Activated CD4-positive, alpha-beta T cell treated with anti-CD3 and anti-CD28 coated beads for 36 hours (primary cell): Measurements from ENCODE around the gene RPS8. TPM values are rescaled to one million over a fixed set of nuclear protein-coding genes. Genes with fewer than 3 reads are reported as not detected.
"Not testable (repeated sequence)": the region's sequence is repeated elsewhere in the genome, so short reads cannot be mapped to it uniquely, and the experiment has no call there.

Experiments
- ATAC-seq: fragments of 200-7000 bp; cut with Tn5 transposase; one replicate; pipeline ENCODE4 v1.10.0; 2021; ENCODE audit warnings: mild to moderate bottlenecking, moderate library complexity
- CTCF ChIA-PET: fragments of 350-600 bp; sonication (Branson Sonifier 250); formaldehyde crosslinking; loops from one replicate; lab custom pipeline; 2021; ENCODE audit warnings: antibody characterized with exemption; lab: Charles Lee
- POLR2A ChIA-PET: fragments of 350-600 bp; sonication (Branson Sonifier 250); formaldehyde crosslinking; loops from one replicate; lab custom pipeline; 2021; ENCODE audit warnings: antibody characterized with exemption, inconsistent platforms; lab: Charles Lee
- DNase-seq: peaks from one replicate; pipeline ENCODE4 v3.0.0-alpha.2; 2020
- H3K27ac Mint-ChIP-seq: one replicate; pipeline ENCODE4 v1.8.0; 2021; ENCODE audit warnings: mixed read lengths
- H3K27me3 Mint-ChIP-seq: one replicate; pipeline ENCODE4 v1.8.0; 2021; ENCODE audit warnings: mixed read lengths
- H3K36me3 Mint-ChIP-seq: one replicate; pipeline ENCODE4 v1.8.0; 2021; ENCODE audit warnings: low read depth, mixed read lengths
- H3K4me1 Mint-ChIP-seq: one replicate; pipeline ENCODE4 v1.8.0; 2021; ENCODE audit warnings: mixed read lengths
- H3K4me3 Mint-ChIP-seq: one replicate; pipeline ENCODE4 v1.8.0; 2021; ENCODE audit warnings: mild to moderate bottlenecking, moderate library complexity, mixed read lengths
- H3K9me3 Mint-ChIP-seq: one replicate; pipeline ENCODE4 v1.8.0; 2021; ENCODE audit warnings: low read depth, mixed read lengths
- intact Hi-C, 2 experiments: fragments of 100-400 bp; cut with DNase I in 1 of 2; cut with micrococcal nuclease in 1 of 2; formaldehyde crosslinking; loops; one replicate each; pipeline versions ENCODE4 v1.14.2 to v1.15.1; 2022 to 2024; cut with DNase I, micrococcal nuclease
- total RNA-seq, 2 experiments: library from RNA; stranded (reverse); gene quantifications; one replicate each; pipeline ENCODE4 v1.2.3, GENCODE V29; 2021

RPS8 gene
- total RNA-seq, 2 experiments from 2014 or later, result 3,005 to 3,275 TPM

DNA sequence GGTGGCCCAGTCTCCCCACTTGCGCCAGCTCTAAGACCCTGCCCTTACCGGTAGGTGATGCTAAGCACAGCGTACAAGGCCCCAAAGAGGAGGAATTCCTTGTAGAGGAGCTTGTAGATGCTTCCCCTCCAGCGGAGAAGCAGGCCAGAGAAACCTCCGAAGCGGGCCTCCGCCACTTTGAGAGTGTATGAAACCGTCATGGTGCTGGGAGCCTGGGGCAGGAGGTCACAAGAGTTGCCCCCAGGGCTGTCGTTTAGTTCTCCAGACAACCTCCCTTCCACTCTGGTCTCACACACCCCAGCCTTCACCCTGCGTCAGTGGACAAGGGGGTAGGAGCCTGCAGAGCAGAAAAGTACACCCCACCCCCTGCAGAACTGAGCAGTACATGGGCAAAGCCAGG is 12.2 kb downstream of the RPS8 start:
- Mint-ChIP-seq H3K9me3 (no peaks in the 10 kb centered on the region), H3K4me3 (no peak overlapping the region), H3K36me3 (peaks cover 6% of the 10 kb centered on the region), H3K27ac (no peak overlapping the region), H3K4me1 (peaks cover 29% of the 10 kb centered on the region), H3K27me3 (no peaks in the 10 kb centered on the region)
- intact Hi-C loops, result loop anchor here in 1 of 2 experiments (5.0 kb wide), 1 partner anchor 225 kb away; the partner anchor contains the start of genes HECTD3 and UROD
- no peak for ATAC-seq
- DNase-seq, result no peak
- ChIA-PET CTCF (interaction anchor here (0.6 to 2.3 kb wide), 8 partner anchors 9 to 552 kb away, joined by 3 to 13 read pairs (median 4); partner anchors contain the start of gene RPS8), POLR2A (interaction anchor here (0.6 to 3.2 kb wide), 6 partner anchors 12 to 760 kb away, joined by 3 to 29 read pairs (median 8); partner anchors contain the start of genes PLK3 and RPS8)

DNA sequence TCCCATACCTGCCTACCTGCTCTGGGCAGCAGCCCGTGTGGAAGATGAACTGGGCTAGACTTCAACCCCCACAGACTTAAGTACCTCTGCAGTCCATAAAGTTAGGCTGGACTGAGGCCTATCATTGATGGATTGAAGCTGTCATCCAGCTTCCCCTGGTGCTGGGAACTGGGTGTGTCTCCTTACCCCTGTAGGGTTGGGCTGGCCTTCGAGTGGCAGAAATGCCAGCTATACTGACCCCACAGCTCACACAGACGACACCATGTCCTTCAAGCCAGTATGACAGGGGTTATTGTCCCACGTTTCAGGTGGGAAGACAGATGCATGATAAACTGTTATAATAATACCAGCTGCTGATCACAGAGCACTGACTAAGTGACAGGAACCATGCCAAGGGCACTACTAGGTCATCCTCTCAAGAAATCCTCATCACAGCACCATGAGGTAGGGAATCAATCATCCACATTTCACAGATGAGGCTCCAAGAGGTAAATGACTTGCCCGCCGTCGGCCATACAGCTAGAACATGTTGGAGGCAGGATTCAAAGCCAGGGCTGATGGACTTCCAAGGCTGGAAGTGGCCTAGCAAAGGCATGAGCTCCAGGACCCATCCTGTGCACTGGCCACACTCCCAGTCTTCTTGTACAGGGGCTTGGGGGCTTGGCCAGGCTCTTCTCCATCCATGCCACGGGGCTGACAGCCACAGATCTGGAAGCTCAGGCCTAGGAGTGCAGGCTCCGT is 12.9 kb downstream of the RPS8 start, which contains the start of gene BEST4:
BEST4 (minus strand) TSS at position 51 of the 741 bp plus-strand sequence. CDS start 465 bp downstream, outside the sequence.
- no peaks in the 10 kb centered on the region for H3K27me3 Mint-ChIP-seq
- H3K4me3 Mint-ChIP-seq, result no peak within 1 kb of the TSS
- CTCF ChIA-PET, result interaction anchor here (0.6 to 1.3 kb wide), 6 partner anchors 8 to 705 kb away, joined by 3 to 4 read pairs (median 3); partner anchors contain the start of gene PLK3
- peaks cover 1% of the 10 kb centered on the region for H3K36me3 Mint-ChIP-seq
- POLR2A ChIA-PET, result interaction anchor here (0.6 to 3.2 kb wide), 7 partner anchors 12 to 760 kb away, joined by 3 to 29 read pairs (median 5); partner anchors contain the start of genes DYNLT4, PLK3 and RNU5D-1
- DNase-seq (no peak), ATAC-seq (no peak)
- intact Hi-C loops, result loop anchor here in 1 of 2 experiments (5.0 kb wide), 1 partner anchor 224 kb away; the partner anchor contains the start of genes HECTD3 and UROD
- no peak within 1 kb of the TSS for H3K27ac Mint-ChIP-seq
- no peaks in the 10 kb centered on the region for H3K9me3 Mint-ChIP-seq
- peaks cover 27% of the 10 kb centered on the region for H3K4me1 Mint-ChIP-seq

DNA sequence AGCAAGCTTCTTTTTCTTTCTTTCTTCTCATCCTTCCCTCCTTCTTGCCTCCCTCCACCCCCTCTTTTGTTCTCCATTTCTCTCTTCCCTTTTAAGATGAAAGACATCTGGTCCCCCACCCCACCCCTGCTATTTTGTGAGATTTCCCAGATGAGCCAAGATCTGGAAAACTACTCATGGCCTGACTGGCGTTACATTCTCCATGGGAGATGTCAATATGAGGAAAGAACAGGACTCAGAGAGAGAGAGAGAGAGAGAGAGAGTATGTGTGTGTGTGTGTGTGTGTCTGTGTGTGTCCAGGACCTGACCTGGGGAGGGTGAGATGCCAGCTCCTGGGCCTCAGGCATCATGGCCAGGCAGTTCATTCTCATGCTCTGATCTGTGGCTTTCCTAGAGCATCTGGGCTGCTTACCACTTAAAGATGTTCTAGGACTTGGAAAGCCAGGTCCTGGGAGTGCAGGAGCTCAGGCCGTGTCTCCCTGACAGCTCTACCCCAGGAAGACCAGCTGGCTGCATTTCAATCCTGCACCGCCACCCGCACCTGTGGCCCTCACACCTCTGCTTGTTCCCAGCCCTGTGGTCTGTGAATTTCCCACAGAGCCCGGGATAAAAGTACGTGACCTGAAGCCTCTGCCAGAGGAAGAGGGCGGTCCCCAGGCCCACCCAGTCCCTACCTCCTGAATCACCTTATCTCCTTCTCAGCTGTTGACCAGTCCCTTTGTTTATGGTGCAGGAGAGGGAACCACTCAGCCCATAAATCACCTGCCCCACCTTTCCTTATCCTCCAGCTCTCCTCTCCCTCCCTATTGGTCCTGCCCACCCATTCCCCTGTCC is 15.8 kb downstream of the RPS8 start:
- no peak overlapping the region for H3K4me3 Mint-ChIP-seq
- ATAC-seq, result no peak
- CTCF ChIA-PET, result interaction anchor here (1.8 to 3.0 kb wide), 6 partner anchors 8 to 62 kb away, joined by 5 to 9 read pairs (median 6); partner anchors contain the start of genes PLK3 and RNU5D-1
- H3K9me3 Mint-ChIP-seq, result no peaks in the 10 kb centered on the region
- no peaks in the 10 kb centered on the region for H3K27me3 Mint-ChIP-seq
- no peak for DNase-seq
- intact Hi-C loops, result no loop called here
- no peak overlapping the region for H3K27ac Mint-ChIP-seq
- no peaks in the 10 kb centered on the region for H3K36me3 Mint-ChIP-seq
- H3K4me1 Mint-ChIP-seq, result peaks cover 5% of the 10 kb centered on the region
- POLR2A ChIA-PET, result interaction anchor here (0.6 to 2.6 kb wide), 8 partner anchors 9 to 760 kb away, joined by 3 to 18 read pairs (median 4); partner anchors contain the start of genes PLK3 and RPS8

DNA sequence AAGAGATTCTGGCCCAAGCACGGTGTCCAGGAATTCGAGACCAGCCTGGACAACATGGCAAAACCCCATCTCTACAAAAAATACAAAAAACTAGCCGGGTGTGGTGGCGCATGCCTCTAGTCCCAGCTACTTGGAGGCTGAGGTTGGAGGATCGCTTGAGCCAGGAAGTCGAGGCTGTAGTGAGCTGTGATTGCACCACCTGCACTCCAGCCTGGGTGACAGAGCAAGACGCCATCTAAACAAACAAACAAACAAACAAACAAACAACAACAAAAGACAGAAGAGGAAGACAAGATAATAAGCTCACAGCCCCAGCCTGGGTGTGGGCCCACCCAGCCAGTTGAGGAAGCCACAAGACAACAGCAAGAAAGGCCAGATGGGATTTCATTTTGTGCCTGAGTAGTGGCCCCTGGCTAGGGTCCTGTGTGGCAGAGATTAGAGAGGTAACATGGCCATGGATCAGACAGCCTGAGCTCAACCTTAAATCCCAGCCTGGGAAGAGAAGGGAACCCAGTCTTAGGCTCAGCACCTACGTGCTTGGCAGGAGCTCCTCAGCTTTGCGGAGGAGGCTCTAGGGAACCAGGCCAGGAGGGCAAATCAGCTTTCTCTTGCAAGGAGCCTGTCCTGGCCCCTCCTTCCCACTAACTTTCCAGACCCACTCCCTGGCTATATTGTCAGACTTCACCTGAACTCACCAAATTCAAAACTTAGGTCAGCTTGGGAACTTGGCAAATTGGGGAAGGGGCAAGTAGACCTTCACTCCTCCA is 17.6 kb downstream of the RPS8 start:
- POLR2A ChIA-PET, result interaction anchor here (0.6 to 2.8 kb wide), 8 partner anchors 10 to 218 kb away, joined by 3 to 18 read pairs (median 4); partner anchors contain the start of genes BTBD19 and HECTD3
- no peaks in the 10 kb centered on the region for H3K4me1 Mint-ChIP-seq
- no peaks in the 10 kb centered on the region for H3K27me3 Mint-ChIP-seq
- CTCF ChIA-PET, result interaction anchor here (0.5 to 1.8 kb wide), 11 partner anchors 9 to 220 kb away, joined by 3 to 8 read pairs (median 4); partner anchors contain the start of gene UROD
- H3K36me3 Mint-ChIP-seq, result no peaks in the 10 kb centered on the region
- no peak overlapping the region for H3K4me3 Mint-ChIP-seq
- no peaks in the 10 kb centered on the region for H3K9me3 Mint-ChIP-seq
- no peak for ATAC-seq
- intact Hi-C loops, result no loop called here
- peak; percentile 4 for DNase-seq
- no peak overlapping the region for H3K27ac Mint-ChIP-seq

DNA sequence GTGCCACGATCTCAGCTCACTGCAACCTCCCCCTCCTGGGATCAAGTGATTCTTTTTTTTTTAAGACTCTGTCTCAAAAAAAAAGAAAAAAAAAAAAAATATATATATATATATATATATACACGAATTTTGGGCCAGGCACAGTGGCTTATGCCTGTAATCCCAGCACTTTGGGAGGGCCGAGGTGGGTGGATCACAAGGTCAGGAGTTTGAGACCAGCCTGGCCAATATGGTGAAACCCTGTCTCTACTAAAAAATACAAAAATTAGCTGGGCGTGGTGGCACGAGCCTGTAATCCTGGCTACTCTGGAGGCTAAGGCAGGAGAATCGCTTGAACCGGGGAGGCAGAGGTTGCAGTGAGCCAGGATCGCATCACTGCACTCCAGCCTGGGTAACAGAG is 22.5 kb downstream of the RPS8 start:
- ATAC-seq, H3K4me3 Mint-ChIP-seq, H3K9me3 Mint-ChIP-seq, H3K27me3 Mint-ChIP-seq, intact Hi-C loops: not testable (repeated sequence)
- DNase-seq, result peak; percentile 7
- peaks cover 22% of the 10 kb centered on the region for H3K36me3 Mint-ChIP-seq
- CTCF ChIA-PET, result interaction anchor here (0.8 to 1.6 kb wide), 4 partner anchors 10 to 16 kb away, joined by 3 to 7 read pairs (median 3); partner anchors contain the start of gene BEST4
- POLR2A ChIA-PET, result interaction anchor here (0.9 to 5.1 kb wide), 2 partner anchors 22 to 506 kb away, joined by 9 to 186 read pairs; no protein-coding TSS in a partner anchor
- H3K4me1 Mint-ChIP-seq, result peaks cover 22% of the 10 kb centered on the region
- H3K27ac Mint-ChIP-seq, result peak overlapping the region; percentile 42

DNA sequence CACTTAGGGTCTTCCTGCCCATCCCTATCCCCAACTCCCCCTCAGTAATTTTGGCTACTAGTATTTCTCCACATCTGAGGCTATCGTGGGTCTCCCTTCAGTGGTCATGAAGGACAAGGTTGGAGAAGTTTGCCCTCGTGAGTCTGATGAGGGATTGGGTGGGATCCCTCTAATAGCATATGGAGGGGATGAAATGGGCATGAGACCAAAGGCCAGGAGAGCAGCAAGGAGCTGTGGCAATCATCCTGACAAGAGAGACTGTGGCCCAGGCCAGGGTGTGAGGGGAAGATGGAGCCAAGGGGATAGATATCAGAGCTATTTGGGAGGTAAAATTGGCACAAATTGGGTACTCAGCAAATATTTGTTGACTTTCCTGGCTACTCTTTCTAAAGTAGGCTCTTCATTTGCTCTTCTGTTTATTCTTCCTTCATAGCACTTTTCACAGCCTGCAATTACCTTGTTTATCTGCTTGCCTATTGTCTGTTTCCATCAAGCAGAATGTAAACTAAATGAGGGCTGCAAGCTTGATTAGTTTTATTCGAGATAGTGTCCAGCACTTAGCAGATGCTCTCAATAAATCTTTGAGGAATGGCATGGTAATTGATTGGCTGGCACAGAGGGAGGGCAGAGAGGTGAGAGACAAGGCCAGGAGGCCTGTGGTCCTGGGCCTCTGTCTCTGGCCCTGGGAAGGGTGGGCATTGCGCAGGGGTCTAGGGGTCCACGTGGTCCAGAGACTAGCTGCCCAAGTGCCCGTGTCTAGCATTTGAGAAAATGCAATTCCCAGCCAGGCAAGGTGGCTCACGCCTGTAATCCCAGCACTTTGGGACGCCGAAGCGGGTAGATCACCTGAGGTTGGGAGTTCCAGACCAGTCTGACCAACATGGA is 23.4 kb downstream of the RPS8 start:
- intact Hi-C loops, result no loop called here
- Mint-ChIP-seq H3K36me3 (peaks cover 30% of the 10 kb centered on the region), H3K27ac (peak overlapping the region; percentile 100), H3K27me3 (no peaks in the 10 kb centered on the region), H3K9me3 (no peaks in the 10 kb centered on the region), H3K4me1 (peaks cover 29% of the 10 kb centered on the region), H3K4me3 (peak overlapping the region; percentile 87)
- ChIA-PET CTCF (interaction anchor here (0.6 to 2.3 kb wide), 10 partner anchors 9 to 142 kb away, joined by 3 to 22 read pairs (median 3); partner anchors contain the start of genes BEST4, BTBD19 and RNU5D-1), POLR2A (interaction anchor here (0.8 to 5.1 kb wide), 4 partner anchors 11 to 23 kb away, joined by 3 to 186 read pairs (median 22); partner anchors contain the start of gene RPS8)
- DNase-seq (peak; percentile 5), ATAC-seq (no peak)

DNA sequence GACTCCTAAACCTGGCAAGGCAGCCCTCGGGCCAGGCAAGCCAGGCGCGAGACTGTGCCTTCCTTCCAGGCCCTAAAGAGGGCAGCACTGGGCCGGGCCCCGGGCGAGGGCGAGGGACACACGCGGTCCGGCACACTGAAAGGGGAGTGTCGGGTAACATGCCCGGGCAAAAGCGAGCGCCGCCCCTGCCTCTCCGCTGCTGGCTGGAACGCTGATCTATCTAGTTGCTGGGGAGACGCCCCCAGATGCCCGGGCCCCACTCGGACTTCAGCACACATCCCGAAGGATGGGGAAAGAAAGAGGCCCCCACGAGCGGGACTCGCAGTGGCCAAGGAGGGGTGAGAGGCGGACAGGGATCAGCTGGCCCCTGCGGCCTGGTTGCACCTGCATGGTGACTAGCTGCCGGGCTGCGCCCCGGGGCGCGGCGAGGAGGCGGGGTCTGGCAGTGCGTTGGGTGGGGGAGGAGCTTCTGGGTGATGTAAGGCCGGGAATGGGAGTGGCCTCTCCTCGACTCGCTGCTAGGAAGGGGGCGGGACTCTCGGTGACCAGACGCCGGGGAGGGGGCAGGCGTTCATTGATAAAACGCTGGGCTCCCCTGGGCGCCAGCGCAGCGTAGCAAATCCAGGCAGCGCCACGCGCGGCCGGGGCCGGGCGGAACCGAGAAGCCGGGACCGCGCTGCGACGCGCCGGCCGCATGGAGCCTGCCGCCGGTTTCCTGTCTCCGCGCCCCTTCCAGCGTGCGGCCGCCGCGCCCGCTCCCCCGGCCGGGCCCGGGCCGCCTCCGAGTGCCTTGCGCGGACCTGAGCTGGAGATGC is 24.6 kb downstream of the RPS8 start, which contains the start of gene PLK3:
PLK3 (plus strand) TSS at position 608 of the 815 bp plus-strand sequence; CDS start at position 695, 87 bp downstream.
- Mint-ChIP-seq H3K27me3 (no peaks in the 10 kb centered on the region), H3K27ac (peak within 1 kb of the TSS; percentile 100), H3K36me3 (peaks cover 43% of the 10 kb centered on the region), H3K9me3 (no peaks in the 10 kb centered on the region), H3K4me3 (peak within 1 kb of the TSS; percentile 87), H3K4me1 (peaks cover 41% of the 10 kb centered on the region)
- intact Hi-C loops, result loop anchor here (2.0 to 10.0 kb wide), 11 partner anchors 19 to 887 kb away; partner anchors contain the start of genes RNU5D-1 (in 2 of the 2), ARMH1 (in 1 of the 2), EIF2B3 (in 1 of the 2) and GPBP1L1 (in 1 of the 2)
- DNase-seq, result peak; percentile 99
- CTCF ChIA-PET, result interaction anchor here (0.6 to 2.3 kb wide), 14 partner anchors 9 to 271 kb away, joined by 3 to 22 read pairs (median 6); partner anchors contain the start of genes BEST4, EIF2B3, HECTD3 and RNU5D-1
- POLR2A ChIA-PET, result interaction anchor here (0.6 to 5.1 kb wide), 20 partner anchors 9 to 722 kb away, joined by 3 to 186 read pairs (median 5); partner anchors contain the start of genes BEST4, BTBD19, HECTD3 and MUTYH
- ATAC-seq, result peak; percentile 84

DNA sequence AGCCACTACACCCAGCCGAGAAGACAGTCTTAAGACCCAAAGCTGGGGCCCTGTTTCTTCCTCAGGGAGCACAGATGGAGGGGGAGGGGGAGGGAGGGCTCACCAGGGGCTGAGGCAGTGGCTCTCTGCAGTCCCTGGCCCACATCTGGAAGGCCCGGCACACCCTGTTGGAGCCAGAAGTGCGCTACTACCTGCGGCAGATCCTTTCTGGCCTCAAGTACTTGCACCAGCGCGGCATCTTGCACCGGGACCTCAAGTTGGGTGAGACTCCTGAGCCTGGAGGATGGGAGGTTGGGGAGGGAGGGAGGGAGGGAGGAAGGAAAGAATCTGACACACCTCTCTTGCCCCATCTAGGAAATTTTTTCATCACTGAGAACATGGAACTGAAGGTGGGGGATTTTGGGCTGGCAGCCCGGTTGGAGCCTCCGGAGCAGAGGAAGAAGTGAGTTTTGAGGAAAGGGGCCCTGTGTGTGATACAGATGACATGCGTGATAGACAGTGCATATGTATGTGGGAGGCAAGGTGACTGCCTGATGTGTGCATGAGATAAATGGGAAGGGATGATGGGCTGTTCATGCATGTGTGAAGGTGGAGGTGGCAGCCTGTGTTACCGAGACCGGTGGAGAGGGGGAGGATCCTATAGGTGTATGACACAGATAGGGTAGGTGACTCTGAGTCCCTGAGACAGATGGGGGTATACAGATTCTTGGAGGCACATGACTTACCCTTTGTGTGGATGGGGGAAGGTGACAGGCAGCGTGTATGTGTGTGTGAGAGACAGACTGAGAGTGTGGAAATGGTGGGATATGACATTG is 26.4 kb downstream of the RPS8 start:
- intact Hi-C loops, result loop anchor here (1.0 to 10.0 kb wide), 13 partner anchors 8 to 885 kb away; partner anchors contain the start of genes RNU5D-1 (in 2 of the 2), ARMH1 (in 1 of the 2), EIF2B3 (in 1 of the 2) and GPBP1L1 (in 1 of the 2)
- CTCF ChIA-PET, result interaction anchor here (1.1 to 1.8 kb wide), 2 partner anchors 11 to 18 kb away, joined by 5 to 6 read pairs; no protein-coding TSS in a partner anchor
- H3K27ac Mint-ChIP-seq, result peak overlapping the region; percentile 92
- H3K9me3 Mint-ChIP-seq, result no peaks in the 10 kb centered on the region
- peaks cover 52% of the 10 kb centered on the region for H3K4me1 Mint-ChIP-seq
- H3K27me3 Mint-ChIP-seq, result no peaks in the 10 kb centered on the region
- ATAC-seq (peak; percentile 13), DNase-seq (peak; percentile 65)
- POLR2A ChIA-PET, result interaction anchor here (0.6 to 5.1 kb wide), 8 partner anchors 8 to 502 kb away, joined by 4 to 186 read pairs (median 18); partner anchors contain the start of genes BTBD19, HECTD3, RNU5D-1 and RPS8
- H3K4me3 Mint-ChIP-seq, result peak overlapping the region; percentile 87
- peaks cover 54% of the 10 kb centered on the region for H3K36me3 Mint-ChIP-seq
